ENCODE data around the gene SYNGR3.
"Not testable (repeated sequence)": the region's sequence is repeated elsewhere in the genome, so short reads cannot be mapped to it uniquely, and the experiment has no call there.

Gene SYNGR3, protein sequence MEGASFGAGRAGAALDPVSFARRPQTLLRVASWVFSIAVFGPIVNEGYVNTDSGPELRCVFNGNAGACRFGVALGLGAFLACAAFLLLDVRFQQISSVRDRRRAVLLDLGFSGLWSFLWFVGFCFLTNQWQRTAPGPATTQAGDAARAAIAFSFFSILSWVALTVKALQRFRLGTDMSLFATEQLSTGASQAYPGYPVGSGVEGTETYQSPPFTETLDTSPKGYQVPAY

DNA sequence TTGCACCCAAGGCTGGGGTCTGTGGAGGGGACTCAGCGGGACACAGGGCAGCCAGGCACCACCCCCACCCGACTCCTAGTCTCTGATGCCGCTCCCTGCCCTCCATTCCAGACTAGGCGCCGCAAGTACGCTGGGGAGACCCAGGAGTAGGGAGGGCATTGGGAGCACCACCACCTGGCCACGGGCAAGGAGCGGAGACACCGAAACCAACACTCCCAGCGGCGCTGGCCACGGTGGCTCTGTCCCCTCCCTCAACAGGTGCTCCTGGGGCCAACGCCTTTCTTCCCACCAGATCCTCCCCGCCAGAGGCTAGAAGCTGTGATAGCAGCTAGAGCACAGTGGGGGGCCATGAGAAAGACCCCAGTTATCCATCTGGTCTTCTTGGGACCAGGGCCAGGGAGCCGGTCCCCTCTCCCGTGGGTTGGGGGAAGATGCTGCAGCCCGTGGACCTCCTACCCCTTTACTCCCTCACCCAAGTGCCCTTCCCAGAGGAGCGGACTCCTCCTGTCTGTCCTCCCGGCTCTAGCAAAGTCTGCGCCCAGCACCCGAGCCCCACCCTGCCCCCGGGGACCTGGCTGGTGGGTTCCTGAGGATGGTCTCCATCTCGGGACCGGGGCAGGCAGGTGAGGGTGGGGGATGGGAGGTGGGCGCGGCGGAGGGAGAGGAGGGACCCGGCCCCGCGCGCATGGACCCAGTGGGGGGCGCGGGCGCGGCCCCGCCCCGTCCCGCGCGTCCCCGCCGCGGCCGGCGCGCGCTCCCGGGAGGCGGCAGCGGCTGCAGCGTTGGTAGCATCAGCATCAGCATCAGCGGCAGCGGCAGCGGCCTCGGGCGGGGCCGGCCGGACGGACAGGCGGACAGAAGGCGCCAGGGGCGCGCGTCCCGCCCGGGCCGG is at the start of gene SYNGR3:
TSS of gene SYNGR3 (plus strand) at position 762 of the 892 bp plus-strand sequence. CDS start 133 bp downstream, outside the sequence.
- no peak for DNase-seq

DNA sequence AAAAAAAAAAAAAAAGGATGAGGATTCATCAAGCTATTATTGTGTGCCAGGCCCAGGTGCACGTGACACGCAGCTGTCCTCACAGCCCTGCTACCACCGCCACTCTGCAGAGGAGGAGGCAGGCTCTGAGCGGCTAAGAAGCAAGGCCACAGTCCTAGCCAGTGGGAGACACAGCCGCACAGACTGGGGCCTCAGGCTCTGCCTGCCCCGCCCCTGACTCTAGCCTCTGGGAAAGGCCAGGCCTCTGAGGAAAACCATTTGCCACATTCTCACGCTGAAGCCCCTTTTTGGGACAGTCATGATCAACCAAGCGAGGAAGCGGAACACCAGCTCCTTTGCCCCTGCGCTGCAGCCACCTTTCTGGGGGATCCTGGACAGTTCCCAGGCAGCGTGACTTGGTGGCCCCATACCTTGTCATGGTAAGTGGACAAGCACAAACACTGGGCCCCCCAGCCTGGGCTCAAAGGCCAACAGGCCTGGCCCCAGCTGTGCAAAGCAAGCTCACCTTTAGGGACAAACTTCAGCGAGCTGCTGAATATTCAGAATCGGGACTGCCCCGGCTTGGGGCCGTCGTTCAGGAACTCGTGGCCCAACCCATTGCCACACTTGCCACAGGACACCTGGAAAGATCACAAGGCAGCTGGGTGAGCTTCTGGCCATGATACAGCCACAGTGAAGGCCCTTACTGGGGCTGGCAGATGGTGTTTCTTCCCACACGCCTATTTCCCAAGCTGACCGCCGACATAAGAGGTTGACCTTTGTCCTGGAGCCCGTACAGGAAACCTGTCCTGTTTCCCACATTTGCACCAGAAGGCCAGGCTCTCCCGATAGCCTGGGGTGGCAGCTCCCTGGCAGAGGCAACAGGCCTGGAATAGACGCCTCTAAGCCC is 49.3 kb upstream of the SYNGR3 start:
- no peak for DNase-seq

DNA sequence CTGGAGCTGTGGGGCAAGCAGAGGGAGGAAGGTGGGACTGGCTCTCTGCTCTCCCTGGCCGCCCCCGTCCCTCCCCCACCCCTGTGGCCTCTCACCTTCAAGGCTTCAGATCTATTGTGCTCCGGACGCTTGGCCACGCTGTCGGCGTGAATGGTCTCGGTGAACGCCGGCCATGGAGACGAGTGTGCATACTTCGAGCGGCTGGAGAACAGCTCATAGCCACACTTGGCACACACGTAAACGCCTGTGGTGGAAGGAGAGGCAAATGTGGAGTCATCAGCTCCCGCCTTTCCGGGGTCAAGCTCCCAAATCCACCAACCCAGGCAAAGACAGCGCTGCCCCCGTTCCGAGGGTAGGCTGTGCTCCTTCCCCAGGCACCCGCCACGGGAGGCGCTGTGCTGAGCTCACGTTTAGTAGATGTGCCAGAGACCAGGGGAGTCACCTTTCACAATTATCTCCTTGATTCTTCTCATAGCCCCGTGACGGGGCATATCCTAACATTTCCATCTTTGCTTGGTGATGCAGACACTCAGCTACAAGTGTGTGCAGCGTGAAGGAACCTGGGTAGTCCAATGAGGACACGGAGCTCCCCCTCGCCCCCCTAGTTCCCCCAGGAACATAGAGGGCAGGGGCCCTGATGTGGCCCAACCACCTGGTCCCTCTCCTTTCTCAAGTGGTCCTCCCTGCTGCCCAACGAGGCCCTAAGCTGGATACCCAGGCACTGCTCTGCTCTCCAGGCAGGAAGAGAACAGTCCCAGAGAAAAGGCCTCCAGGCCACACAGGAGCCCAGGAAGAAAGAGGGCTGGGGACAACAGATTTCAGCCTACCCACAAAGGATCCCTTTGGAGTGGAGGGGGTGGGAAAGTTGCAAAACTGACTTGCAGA is 48.4 kb upstream of the SYNGR3 start:
- no peak for DNase-seq

DNA sequence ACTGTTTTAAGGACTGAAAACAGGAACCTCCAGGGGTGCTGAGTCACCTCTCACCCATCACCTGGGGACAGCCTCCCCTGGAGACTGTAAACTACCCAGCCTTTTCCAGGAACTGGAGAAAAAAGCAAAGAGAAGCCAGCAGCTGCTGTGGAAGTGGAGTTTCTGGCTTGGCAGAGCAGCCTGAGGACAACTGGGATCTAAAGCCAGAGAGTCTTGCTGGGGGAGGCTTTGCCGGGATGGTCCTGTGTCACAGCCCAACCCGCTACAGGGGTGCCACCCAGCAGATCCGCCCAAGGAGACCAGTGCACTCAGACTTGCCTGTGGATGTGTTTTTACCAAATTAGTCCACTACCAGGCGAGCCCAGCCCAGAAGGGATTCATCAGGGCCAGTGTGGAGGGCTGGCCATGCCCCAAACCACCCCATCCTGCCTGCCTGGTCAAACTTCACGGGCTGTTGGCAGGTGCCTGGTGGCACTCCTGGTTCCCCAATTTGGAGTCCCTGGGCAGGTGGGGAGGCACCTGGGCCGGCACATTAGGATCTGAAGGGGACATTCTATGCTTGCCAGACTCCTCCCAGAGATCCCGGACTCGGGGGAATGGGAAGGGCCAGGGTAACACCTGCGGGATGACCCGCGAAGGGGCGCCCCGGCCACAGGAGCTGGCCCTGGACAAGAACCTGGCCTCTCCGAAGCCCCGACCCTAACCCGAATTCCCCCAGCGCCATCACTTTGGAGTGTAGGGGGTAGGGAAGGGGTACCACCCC is 47.5 kb upstream of the SYNGR3 start:
- DNase-seq, result no peak

DNA sequence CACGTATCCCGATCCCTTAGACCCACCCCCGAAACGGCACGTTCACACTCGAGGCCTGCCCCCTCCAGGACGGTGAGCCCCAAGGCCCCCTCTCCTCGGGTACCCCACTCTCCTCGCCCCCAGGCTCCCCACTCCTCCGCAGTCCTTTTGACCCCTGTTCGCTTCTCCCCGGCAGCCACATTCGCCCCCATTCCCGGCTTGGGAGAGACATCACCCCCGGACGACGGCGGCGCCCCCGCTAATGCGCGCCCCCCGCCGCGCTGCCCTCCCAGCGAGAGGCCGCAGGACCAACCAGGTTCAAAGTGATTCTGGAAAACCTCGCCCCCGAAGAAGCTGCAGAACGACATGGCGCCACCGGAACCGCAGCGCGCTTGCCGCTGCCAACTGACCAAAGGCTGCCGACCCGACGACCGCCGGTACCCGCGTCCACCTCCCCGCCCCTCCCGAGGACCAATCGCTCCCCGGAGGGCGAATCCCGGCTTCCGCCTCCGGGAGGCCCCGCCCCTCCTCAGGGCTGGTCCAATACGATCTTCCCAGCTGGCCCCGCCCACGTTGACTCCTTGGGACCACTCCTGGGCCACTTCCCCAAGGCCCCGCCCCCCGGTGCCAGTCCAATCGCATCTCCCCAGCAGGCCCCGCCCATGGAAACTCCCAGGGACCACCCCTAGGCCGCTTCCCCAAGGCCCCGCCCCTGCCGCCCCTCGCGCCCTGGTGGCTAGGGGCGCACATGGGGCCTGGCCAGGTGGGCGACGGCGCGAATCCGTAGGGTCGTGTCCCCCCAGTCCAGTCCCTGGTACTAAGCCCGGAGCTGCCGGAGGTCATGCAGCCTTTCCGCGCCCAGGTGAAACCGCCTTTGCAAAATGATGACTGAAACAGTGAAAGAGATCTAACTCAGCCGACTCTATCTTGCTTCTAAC is 46.7 kb upstream of the SYNGR3 start, which contains the start of gene MSRB1:
TSS of gene MSRB1 (minus strand) at position 390 of the 917 bp plus-strand sequence. CDS start at position 347, 43 bp downstream.
- peak; percentile 98 for DNase-seq

DNA sequence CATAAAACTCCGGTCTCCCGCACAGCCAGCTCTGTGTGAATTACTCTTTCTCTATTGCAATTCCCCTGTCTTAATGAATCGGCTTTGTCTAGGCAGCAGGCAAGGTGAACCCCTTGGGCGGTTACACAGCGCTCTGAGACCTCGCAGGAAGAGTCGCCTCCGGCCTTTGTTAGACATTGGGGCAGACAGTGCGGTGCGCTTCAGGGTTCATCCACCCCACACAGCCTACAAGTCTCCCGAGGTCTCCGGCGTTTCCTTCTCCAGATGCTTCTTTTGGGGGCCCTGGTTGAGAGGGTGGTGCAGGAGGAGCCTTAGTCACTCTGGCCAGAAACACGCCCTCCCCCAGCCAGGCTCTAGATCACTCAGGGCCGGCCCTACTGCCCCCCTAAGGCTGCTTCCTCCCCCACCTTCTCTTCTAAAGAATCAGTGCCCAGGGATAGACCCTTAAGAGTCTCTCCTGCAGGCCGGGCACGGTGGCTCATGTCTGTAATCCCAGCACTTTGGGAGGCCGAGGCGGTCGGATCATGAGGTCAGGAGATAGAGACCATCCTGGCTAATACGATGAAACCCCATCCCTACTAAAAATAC is 45.1 kb upstream of the SYNGR3 start:
- DNase-seq, result no peak

DNA sequence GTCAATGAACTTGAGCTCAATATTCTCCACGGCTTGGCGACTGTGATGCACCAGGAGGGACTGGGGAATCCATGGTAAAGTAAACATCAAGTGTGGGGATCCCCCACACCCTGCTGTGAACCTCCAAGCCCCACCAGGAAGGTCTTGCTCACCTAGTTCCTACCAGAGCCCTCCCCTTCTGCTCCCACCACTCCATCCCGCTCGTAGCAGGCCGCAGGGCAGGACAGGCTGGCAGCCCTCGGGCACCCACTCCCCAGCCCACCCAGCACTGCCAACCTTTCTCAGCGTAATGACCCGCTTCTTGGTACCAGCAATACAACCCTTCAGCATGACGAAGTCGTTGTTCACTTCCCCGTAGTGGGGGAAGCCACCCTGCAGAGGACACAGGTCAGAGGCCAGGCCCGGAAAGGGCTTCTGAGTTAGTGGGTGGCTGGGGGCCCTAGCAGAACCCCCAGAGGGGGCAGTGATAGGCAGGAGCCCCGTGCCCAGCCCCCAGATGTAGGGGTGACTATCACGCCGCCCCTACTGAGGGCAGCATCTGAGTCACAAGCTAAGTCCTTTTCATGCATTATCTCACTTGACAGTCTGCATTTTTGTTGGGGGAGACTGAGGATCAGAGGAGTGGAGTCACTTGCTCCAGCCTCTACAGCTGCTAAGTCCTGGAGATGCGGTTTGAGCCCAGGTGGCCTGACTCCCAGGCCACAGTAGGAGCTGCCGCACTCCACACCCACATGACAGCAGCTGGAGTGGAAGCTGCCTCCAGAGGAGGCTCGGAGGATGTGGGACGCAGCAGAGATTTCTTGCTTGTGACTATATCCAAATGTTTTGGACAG is 44.0 kb upstream of the SYNGR3 start:
- DNase-seq, result no peak

DNA sequence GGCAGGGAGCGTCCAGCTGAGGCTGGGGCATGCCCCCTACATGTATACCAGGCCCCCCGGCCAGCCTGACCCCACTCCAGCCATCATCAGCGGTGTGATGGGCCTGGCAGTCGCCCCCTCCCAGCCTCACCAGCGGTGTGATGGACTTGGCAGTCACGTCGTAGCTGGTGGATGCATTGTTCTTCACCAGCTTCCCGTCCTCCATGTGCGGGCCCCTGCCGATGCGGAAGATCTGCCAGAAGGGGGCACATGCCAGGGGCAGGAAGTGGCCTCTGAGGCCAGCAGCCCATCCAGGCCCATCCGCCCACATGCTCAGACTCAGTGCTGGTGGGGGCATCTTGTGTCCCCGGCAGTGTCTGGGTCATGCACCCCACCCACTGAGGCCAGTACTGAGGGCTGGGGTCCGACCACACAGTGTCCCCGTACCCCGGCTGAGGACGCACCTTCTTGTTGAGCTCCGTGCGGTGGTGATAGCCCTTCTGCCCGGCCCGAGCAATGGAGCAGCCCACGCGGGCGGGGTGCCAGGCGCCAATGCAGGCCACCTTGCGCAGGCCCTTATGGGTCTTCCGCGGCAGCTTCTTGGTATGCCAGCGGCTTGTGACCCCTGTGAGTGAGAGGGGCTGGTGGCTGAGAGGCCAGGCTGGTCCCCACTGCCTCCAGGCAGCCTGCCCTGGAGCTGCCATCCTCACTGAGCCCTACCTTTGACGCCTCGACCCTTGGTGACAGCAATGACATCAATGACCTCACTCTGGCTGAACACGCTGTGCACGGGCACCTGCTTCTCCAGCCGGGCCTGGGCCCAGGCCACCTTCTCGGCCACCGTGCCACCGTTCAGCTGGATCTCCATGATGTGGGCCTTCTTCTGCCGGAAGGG is 43.0 kb upstream of the SYNGR3 start:
- DNase-seq, result no peak

DNA sequence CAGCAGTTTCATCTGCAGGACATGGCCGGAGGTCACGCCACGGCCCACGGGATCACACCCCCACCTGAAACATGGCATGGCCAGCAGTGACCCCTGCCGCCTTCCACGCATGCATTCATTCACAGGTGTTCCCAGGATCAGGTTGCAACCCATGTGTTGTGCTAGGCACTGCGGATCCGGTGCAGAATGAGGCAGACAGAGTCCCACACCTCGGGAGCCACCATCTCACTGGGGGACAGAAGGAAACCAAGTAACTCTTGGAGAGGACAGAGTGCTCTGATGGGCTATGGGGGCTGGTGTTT is 42.5 kb upstream of the SYNGR3 start:
- no peak for DNase-seq

DNA sequence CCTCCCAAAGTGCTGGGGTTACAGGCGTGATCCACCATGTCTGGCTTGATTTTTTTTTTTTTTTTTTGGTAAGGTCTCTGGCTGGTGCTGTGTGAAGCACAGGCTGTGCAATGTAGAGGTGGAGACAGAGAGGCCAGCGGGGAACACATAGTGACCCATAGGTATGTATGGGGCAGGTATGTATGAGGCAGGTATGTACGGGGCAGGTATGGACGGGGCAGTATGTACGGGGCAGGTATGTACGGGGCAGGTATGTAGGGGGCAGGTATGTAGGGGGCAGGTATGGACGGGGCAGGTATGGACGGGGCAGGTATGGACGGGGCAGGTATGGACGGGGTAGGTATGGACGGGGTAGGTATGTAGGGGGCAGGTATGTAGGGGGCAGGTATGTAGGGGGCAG is 40.3 kb upstream of the SYNGR3 start:
- no peak for DNase-seq

DNA sequence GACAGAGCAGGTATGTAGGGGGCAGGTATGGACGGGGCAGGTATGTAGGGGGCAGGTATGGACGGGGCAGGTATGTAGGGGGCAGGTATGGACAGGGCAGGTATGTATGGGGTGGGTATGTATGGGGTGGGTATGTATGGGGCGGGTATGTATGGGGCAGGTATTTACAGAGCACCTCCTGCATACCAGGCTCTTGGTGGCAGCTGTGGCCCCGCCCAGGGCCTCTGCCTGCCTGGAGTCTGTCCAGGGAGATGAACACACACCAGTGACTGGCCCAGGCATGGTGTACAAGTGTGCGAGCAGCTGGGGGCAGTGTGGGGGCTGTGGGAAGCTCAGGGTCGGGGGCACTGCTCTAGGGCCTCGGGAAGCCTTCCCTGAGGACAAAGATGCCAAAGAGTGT is 39.7 kb upstream of the SYNGR3 start:
- DNase-seq, result no peak

DNA sequence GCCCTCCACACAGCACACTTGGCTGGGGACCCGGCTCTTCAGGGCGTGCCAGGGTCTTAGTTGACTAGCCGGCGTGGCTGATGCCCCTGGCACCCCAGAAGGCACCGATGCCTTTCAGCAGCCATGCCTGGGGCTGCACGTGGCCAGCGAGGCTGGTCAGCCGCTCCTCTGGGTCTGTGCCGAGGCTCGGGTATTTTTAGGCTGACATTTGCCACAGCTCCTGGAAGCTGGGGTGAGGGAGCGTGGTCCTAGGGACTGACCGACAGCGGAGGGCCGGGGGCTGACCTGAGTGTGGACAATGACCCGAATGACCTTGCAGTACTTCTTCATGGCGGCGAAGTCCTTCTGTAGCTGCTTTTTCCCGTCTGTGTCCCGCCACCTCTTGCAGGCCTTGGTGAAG is 39.2 kb upstream of the SYNGR3 start:
- no peak for DNase-seq

DNA sequence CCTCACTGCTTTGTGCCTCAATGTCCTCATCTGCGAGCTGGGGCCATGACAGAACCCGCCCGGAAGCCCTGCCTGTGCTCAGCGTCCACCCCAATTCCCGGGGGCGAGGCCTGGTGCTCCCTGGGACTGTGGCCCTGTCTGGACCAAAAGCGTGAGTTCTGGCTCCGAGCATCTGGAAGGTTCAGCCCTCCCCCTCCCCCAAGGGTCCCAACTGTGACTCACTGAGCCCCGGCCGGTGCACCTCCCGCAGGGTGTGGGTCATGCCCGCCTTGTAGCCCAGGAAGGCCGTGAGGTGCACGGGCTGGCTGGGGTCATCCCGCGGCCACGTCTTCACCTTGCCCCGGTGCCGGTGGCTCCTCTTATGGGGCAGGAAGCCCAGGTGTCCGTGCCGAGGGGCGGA is 36.0 kb upstream of the SYNGR3 start:
- no peak for DNase-seq

DNA sequence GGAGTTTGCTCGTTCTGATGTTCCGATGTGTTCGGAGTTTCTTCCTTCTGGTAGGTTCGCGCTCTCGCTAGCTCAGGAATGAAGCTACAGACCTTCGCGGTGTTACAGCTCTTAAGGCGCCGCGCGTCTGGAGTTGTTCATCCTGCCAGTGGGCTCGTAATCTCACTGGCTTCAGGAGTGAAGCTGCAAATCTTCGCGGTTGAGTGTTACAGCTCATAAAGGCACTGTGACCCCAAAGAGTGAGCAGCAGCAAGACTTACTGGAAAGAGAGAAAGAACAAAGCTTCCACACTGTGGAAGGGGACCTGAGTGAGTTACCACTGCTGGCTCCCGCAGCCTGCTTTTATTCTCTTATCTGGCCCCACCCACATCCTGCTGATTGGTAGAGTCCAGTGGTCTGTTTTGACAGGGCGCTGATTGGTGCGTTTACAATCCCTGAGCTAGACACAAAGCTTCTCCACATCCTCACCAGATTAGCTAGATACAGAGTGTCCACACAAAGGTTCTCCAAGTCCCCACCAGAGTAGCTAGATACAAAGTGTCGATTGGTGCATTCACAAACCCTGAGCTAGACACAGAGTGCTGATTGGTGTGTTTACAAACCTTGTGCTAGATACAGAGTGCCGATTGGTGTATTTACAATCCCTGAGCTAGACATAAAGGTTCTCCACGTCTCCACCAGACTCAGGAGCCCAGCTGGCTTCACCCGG is 32.2 kb upstream of the SYNGR3 start:
- not testable (repeated sequence) for DNase-seq

DNA sequence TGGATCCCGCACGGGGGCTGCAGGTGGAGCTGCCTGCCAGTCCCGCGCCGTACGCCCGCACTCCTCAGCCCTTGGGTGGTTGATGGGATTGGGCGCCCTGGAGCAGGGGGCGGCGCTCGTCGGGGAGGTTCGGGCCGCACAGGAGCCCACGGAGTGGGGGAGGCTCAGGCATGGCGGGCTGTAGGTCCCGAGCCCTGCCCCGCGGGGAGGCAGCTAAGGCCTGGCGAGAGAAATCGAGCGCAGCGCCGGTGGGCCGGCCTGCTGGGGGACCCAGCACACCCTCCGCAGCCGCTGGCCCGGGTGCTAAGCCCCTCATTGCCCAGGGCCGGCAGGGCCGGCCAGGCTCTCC is 31.7 kb upstream of the SYNGR3 start:
- DNase-seq, result not testable (repeated sequence)

DNA sequence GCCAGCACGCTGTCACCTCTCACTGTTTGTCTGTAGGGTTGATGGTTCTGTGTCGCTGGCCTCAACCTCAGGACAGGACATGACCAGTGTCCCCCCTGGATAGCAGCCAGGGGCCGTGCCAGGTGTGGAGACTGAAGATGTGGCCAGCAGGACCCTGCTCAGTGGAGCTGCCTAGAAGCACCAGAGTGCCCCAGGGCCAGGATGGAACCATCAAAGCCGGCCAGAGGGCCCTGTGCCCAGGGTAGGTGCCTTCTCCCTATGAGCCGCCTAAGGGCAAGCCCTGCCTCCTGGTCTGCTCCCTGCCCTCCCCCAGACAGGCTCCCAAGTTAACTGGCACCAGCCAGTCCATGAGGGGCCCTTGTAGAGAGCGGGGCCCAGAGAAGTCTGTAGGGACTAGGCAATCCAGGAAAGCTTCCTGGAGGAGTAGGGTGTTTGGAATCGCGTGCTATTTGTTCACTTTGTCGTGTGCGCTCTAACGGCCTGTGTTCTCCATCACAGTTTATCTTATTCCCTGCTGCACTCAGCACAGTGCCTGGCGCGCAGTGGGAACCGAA is 31.0 kb upstream of the SYNGR3 start:
- no peak for DNase-seq

Measured in GDM1 (cell line).